ENCODE results near the gene DIAPH3. TPM values are rescaled to one million over a fixed set of nuclear protein-coding genes. Genes with fewer than 3 reads are reported as not detected.

DIAPH3 gene
- total RNA-seq, 1 donor from 2014 or later: 4.5 TPM

DNA sequence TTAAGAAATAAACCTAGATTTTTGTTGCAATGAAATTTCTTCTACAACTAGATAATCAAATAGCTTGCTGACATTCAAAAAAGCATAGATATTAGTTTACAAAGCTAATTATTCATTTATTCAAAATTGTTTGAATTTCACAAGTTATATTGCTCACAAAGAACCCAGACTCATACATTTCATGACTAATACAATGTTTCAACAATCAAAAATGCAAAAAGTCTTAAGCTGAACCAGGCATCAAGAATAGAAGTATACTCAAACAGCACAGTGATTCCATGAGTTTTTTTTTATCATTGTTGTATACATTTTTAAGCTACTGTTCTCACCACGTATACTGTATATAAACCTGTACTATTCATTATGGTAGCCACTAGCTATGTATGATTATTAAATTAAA, 51.0 kb downstream of the DIAPH3 start:
- Mint-ChIP-seq H3K4me3 (ENCODE audit: unreplicated experiment) (no peak overlapping the region), H3K4me1 (ENCODE audit: unreplicated experiment) (no peaks in the 10 kb centered on the region), H3K36me3 (ENCODE audit: low read depth, unreplicated experiment) (peaks cover 4% of the 10 kb centered on the region), H3K27ac (ENCODE audit: unreplicated experiment) (no peak overlapping the region), H3K27me3 (ENCODE audit: unreplicated experiment) (no peaks in the 10 kb centered on the region), H3K9me3 (ENCODE audit: unreplicated experiment) (no peaks in the 10 kb centered on the region)
- no peak for DNase-seq (ENCODE audit: low spot score)
- TF ChIP-seq, protein P1, sequence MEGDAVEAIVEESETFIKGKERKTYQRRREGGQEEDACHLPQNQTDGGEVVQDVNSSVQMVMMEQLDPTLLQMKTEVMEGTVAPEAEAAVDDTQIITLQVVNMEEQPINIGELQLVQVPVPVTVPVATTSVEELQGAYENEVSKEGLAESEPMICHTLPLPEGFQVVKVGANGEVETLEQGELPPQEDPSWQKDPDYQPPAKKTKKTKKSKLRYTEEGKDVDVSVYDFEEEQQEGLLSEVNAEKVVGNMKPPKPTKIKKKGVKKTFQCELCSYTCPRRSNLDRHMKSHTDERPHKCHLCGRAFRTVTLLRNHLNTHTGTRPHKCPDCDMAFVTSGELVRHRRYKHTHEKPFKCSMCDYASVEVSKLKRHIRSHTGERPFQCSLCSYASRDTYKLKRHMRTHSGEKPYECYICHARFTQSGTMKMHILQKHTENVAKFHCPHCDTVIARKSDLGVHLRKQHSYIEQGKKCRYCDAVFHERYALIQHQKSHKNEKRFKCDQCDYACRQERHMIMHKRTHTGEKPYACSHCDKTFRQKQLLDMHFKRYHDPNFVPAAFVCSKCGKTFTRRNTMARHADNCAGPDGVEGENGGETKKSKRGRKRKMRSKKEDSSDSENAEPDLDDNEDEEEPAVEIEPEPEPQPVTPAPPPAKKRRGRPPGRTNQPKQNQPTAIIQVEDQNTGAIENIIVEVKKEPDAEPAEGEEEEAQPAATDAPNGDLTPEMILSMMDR (IDR thresholded peaks at IDR 0.05; ENCODE audit: unreplicated experiment): no peak

DNA sequence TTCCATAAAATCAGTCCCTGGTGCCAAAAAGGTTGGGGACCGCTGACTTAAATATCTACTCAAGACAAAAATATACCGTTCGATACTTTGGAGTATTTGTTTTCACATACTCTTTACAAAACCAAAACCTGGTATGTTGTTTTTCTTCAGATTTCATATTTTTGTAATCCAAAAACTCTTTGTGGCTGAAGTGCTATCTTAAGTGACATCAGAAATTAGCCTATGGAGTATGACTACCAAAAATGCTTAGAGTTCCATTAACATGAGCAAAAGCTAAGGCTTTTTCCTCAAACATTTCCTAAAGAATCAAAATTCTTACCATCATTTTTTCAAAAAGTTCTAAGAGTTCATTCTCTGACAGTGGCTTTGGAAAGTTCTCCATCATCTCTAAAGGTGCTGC, 52.0 kb downstream of the DIAPH3 start:
- Mint-ChIP-seq H3K36me3 (ENCODE audit: low read depth, unreplicated experiment) (peaks cover 4% of the 10 kb centered on the region), H3K4me1 (ENCODE audit: unreplicated experiment) (no peaks in the 10 kb centered on the region), H3K9me3 (ENCODE audit: unreplicated experiment) (no peaks in the 10 kb centered on the region), H3K27ac (ENCODE audit: unreplicated experiment) (no peak overlapping the region), H3K27me3 (ENCODE audit: unreplicated experiment) (no peaks in the 10 kb centered on the region), H3K4me3 (ENCODE audit: unreplicated experiment) (no peak overlapping the region)
- DNase-seq (ENCODE audit: low spot score): no peak
- TF ChIP-seq, protein P1 (IDR thresholded peaks at IDR 0.05; ENCODE audit: unreplicated experiment): no peak

DNA sequence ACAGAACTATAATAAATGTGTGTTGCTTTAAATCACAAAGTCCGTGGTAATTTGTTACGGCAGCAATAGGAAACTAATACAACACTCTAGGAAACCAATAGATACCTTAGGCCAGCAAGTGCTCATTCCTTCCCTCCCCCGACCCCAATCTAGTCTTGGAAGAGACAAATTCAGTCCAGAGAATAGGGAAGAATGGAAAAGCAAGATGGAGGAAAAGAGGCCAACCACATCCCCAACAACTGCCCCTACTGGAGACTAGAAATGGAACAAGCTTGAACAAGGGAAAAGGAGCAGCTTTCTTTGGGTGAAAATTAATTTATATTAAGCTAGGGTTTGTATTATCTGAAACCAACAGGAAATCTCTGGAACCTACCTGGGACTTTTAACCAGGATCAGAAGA, 54.4 kb downstream of the DIAPH3 start:
- TF ChIP-seq, protein P1 (IDR thresholded peaks at IDR 0.05; ENCODE audit: unreplicated experiment): no peak
- Mint-ChIP-seq H3K4me3 (ENCODE audit: unreplicated experiment) (no peak overlapping the region), H3K36me3 (ENCODE audit: low read depth, unreplicated experiment) (peaks cover 4% of the 10 kb centered on the region), H3K27ac (ENCODE audit: unreplicated experiment) (no peak overlapping the region), H3K4me1 (ENCODE audit: unreplicated experiment) (no peaks in the 10 kb centered on the region), H3K9me3 (ENCODE audit: unreplicated experiment) (no peaks in the 10 kb centered on the region), H3K27me3 (ENCODE audit: unreplicated experiment) (no peaks in the 10 kb centered on the region)
- DNase-seq (ENCODE audit: low spot score): no peak

DNA sequence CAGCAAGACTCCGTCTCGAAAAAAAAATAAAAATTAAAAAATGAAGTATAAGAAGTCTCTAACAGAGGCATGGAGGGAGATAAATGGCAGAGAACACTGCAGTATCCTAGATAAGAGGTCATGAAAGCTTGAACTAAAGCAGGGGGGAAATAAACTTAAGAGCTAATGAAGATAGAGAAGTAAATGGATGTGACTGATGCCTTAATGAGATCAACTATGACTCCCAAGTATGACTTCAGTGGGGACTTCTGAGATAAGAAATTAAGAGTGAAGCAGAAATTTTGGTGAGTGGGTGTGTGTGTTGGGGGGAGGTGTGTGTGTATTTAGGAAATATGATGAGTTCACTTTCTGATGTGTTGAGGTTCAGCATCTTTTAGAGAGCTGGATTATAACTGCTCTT, 55.1 kb downstream of the DIAPH3 start:
- Mint-ChIP-seq H3K27ac (ENCODE audit: unreplicated experiment) (no peak overlapping the region), H3K4me3 (ENCODE audit: unreplicated experiment) (no peak overlapping the region), H3K9me3 (ENCODE audit: unreplicated experiment) (no peaks in the 10 kb centered on the region), H3K27me3 (ENCODE audit: unreplicated experiment) (no peaks in the 10 kb centered on the region), H3K36me3 (ENCODE audit: low read depth, unreplicated experiment) (peaks cover 3% of the 10 kb centered on the region), H3K4me1 (ENCODE audit: unreplicated experiment) (no peaks in the 10 kb centered on the region)
- no peak for DNase-seq (ENCODE audit: low spot score)
- TF ChIP-seq, protein P1 (IDR thresholded peaks at IDR 0.05; ENCODE audit: unreplicated experiment): no peak

DNA sequence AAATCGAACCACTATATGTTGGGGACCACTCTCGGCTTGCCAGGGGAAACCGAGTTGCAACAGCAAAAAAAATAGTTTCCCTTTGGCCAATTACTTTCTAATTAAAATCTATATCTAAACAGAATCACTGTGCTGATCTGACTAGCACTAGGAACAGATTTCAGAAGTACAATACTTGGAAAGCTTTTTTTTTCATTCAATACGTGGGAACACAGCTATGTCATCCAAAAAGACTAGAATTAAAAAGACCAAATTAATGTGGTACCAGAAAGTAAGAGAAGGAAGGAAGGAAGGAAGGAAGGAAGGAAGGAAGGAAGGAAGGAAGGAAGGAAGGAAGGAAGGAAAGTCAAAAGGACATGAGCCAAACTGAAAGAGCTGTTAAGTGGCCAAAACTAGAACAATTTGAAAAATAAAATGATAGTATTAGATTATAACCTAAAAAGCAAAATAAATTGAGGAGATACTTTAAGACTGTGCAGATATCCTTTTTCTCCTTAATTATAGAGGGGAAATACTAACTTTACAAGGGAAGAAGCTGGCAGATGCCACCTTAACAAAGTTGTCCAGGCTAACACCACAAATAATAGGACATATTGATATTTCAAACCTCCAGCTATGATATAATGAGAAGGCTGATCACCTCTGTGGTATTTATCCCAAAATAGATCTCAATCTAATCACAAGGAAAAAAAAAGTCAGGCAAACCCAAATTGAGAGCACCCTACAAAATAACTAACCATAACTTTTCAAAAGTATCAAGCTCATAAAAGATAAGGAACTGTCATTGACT, 63.9 kb downstream of the DIAPH3 start:
- TF ChIP-seq, protein P1 (IDR thresholded peaks at IDR 0.05; ENCODE audit: unreplicated experiment): no peak
- no peak overlapping the region for H3K4me3 Mint-ChIP-seq (ENCODE audit: unreplicated experiment)
- H3K4me1 Mint-ChIP-seq (ENCODE audit: unreplicated experiment): peaks cover 13% of the 10 kb centered on the region
- H3K27me3 Mint-ChIP-seq (ENCODE audit: unreplicated experiment): peaks cover 3% of the 10 kb centered on the region
- DNase-seq (ENCODE audit: low spot score): no peak
- H3K36me3 Mint-ChIP-seq (ENCODE audit: low read depth, unreplicated experiment): no peaks in the 10 kb centered on the region
- no peak overlapping the region for H3K27ac Mint-ChIP-seq (ENCODE audit: unreplicated experiment)
- no peaks in the 10 kb centered on the region for H3K9me3 Mint-ChIP-seq (ENCODE audit: unreplicated experiment)

All from endothelial cell (in vitro differentiated cells).